Stimulated activated CD4-positive, alpha-beta T cell treated with anti-CD3 and anti-CD28 coated beads, TNF-alpha, amount 100 ng/mL, for 1 hour (primary cell): ENCODE results near the gene ARID3A.
"Not testable (repeated sequence)": the region's sequence is repeated elsewhere in the genome, so short reads cannot be mapped to it uniquely, and the experiment has no call there.

Source experiments
- DNase-seq, 3 donors: peaks; one replicate each; pipeline ENCODE4 v3.0.0-alpha.2; 2020; ENCODE audit warnings: low read depth in 3 of 3, low spot score in 1 of 3

The ARID3A gene, protein sequence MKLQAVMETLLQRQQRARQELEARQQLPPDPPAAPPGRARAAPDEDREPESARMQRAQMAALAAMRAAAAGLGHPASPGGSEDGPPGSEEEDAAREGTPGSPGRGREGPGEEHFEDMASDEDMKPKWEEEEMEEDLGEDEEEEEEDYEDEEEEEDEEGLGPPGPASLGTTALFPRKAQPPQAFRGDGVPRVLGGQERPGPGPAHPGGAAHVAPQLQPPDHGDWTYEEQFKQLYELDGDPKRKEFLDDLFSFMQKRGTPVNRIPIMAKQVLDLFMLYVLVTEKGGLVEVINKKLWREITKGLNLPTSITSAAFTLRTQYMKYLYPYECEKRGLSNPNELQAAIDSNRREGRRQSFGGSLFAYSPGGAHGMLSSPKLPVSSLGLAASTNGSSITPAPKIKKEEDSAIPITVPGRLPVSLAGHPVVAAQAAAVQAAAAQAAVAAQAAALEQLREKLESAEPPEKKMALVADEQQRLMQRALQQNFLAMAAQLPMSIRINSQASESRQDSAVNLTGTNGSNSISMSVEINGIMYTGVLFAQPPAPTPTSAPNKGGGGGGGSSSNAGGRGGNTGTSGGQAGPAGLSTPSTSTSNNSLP

DNA sequence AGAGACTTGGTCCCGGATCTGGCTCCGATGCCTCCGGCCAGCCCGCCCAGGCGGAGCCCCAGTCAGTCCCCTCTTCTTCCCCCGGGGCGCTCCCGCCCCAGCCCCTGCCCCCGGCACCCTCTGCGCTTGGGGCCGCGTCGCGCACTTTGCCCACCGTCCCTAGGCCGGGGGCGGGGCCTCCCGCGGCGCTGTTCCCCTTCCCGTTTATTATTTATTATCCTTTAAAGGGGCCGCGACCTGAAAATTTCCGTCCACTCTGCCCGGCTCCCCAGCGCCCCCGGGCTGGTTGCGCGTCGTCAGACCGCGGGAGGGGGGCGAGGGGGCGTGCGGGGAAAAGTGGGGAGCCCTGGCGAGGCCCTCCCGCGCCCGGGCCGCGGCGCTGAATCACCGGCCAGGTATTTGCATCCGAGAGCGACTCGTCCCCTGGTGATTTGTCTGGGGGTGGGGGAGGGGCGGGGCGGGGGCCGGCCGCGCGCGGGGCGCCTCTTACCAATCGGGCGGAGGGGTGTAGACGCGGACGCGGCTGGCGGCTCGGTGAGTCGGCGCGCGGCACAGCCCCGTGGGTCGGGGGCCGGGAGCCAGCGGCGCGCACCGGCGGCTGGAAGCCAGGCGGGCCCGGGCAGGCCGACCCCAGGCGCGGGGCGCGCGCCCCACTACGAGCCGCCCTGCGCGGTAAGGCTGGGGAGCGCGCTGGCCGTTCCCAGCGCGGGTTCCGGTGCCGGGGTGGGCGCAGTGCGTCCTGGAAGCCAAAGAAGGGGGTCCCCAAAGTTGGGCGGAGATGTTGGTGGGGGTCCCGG, at the start of gene ARID3A:
TSS of gene ARID3A (plus strand) at position 510 of the 797 bp plus-strand sequence. CDS start 3,494 bp downstream, outside the sequence.
- DNase-seq: peak in 2 of 3 donors; percentile 49 to 68

DNA sequence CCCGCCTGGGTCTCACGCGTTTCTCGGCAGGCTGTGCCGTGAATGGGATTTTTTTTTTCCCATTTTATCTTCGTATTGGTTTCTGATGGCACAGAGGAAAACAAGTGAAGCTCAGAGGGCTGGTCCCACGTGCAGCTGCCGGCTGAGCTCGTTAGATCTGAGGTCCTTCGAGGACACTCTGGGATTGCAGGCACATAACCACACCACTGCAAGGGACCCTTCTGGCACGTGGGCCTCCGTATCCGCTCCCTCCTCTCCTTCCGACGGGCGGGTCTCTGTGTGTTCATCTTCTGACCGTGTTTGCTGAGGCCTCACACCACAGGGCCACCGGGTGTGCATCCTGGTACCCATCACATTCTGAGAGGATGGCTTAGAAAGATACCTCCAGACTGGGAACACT, 49.7 kb upstream of the ARID3A start:
- DNase-seq: no peak

GRCh38 chr19:876780-877314, 49.0 kb upstream of the ARID3A start:
- no peak for DNase-seq

- DNase-seq: not testable (repeated sequence)
Measured at GRCh38 chr19:877992-878660, 47.7 kb upstream of the ARID3A start.

DNA sequence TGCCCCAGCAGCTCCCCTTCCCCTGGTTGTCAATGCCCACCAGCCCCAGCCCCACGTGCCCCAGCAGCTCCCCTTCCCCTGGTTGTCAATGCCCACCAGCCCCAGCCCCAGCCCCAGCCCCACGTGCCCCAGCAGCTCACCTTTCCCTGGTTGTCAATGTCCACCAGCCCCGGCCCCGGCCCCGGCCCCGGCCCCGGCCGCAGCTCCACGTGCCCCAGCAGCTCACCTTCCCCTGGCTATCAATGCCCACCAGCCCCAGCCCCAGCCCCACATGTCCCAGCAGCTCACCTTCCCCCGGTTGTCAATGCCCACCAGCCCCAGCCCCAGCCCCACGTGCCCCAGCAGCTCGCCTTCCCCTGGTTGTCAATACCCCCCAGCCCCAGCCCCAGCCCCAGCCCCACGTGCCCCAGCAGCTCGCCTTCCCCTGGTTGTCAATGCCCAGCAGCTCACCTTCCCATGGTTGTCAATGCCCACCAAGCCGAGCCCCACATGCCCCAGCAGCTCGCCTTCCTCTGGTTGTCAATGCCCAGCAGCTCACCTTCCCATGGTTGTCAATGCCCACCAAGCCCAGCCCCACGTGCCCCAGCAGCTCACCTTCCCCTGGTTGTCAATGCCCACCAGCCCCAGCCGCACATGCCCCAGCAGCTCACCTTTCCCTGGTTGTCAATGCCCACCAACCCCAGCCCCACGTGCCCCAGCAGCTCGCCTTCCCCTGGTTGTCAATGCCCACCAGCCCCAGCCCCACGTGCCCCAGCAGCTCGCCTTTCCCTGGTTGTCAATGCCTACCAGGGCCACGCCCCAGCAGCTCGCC, 46.9 kb upstream of the ARID3A start:
- not testable (repeated sequence) for DNase-seq

DNA sequence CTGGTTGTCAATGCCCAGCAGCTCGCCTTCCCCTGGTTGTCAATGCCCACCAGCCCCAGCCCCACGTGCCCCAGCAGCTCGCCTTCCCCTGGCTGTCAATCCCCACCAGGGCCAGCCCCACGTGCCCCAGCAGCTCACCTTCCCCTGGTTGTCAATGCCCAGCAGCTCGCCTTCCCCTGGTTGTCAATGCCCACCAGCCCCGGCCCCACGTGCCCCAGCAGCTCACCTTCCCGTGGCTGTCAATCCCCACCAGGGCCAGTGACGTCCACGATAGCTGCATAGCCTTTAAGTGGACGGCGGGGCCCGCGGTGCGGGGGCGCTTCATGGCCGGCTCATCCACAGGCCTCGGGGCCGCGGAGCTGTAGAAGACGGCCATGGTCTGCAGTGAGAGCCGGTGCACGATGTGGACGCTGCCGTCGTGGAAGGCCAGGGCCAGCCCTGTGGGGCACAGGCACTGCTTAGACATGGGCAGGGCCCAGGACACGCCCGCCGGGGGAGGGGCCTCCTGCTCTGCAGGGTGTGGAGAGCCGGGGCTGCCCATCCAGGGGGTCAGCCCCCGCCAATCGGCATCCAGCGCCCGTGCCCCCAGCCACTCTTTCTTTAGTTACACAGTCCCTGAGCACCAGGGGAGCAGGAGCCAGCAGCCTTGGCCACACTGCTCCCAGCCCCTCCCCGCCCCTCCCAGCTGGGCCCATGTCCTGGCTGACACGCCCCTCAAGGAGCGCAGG, 46.0 kb upstream of the ARID3A start:
- DNase-seq: no peak

DNA sequence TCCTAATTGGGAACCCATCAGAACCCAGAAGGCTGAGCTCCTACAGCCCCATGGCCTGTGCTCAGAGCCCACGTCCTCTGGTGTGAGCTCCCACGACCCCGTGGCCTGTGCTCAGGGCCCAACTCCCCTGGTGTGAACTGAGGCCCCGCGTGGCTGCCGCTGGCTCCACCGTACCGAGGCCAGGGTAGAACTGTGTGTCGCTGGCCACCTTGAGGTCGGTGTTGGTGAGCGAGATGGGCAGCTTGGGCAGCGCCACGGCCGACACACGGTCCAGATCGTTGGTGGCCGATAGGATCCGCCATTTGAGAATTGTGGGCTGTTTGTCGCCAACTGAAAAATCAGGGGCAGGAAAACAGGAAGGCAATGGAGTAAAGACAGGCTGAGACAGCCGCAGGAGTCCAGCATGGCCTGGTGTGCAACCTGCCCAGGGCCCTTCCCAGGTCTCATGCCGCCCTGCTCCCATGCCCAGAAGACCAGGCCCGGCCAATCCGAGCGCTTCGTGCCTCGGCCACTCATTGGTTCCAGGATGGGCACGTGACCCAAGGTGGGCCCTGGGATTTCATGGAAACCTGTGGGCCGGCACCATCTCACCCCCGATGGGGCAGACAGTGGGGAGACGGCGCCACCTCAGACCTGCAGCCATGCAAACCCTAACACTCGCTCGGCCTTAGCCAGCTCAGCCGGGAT, 44.3 kb upstream of the ARID3A start:
- no peak for DNase-seq

- no peak for DNase-seq
Measured at GRCh38 chr19:882871-883497, 42.9 kb upstream of the ARID3A start.

- no peak for DNase-seq
Measured at GRCh38 chr19:883661-884211, 42.1 kb upstream of the ARID3A start.

DNA sequence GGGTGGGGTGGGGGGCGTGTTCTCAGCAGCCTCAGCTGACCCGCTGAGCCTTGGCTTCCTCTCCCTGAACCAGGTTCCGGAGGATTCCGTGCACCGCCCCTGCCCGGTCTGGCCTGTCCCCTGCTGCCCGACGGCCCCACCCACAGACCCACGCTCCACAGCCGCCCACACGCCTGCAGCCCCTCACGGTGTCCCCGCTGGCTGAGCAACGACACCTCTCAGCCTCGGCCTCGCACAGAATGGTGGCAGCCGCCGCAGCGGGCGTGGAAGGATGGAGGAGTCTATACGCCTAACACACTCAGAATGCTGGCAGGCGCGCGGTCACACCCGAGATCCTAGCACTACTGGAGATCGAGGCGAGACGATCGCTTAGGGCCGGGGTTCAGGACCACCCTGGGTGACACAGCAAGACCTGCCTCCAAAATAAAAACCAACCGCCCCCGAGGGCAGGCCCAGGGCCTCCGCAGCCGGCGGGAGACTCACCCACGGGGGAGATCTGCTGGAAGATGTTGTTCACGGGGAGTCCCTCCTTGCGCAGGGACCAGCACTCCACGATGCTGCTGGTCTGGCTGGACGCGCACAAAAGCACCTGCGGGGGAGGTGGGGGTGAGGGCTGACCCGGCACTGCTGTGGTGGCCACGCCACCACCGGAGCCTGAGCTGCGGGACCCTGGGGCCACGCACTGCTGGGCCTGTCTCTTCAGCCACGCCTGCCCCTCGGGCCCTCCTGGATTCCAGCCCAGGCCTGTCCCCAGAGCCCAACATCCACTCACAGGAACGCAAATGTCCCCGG, 41.2 kb upstream of the ARID3A start:
- no peak for DNase-seq

DNA sequence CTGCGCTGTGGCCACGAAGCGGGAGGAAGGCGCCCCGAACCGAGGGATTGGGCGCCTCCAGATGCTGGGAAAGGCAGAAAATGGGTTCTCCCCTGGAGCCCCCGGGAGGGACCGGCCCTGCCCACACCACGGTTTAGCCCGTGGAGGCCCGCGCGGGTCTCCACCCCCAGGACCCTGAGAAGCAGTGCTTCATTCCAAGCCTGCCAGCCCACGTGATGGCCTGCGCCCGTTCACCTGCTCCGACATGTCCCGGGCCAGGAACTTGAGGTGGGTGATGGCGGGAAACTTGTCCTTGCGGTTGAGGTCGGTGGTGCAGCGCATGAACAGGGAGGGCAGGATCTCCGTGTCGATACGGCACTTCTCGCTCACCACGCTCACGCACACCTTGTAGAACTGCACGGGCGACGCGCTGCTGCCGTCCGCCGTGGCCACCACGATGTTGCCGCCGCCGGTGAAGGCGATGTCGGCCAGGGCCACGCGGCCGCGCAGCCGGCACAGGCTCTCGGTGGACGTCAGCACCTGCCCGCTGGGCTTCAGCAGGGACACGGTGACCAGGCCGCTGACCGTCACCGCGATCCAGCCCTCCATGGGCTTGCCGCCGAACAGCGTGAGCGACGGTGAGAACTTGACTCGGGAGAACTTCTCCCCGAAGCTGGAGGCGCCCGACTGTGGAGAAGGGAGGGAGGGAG, 40.2 kb upstream of the ARID3A start:
- DNase-seq: no peak

- DNase-seq: no peak
Measured at GRCh38 chr19:887072-887471, 38.8 kb upstream of the ARID3A start.

GRCh38 chr19:887599-887998, 38.2 kb upstream of the ARID3A start:
- DNase-seq: no peak

- peak in 1 of 3 donors; percentile 26 for DNase-seq
Measured at GRCh38 chr19:888581-889385, 37.1 kb upstream of the ARID3A start.

DNA sequence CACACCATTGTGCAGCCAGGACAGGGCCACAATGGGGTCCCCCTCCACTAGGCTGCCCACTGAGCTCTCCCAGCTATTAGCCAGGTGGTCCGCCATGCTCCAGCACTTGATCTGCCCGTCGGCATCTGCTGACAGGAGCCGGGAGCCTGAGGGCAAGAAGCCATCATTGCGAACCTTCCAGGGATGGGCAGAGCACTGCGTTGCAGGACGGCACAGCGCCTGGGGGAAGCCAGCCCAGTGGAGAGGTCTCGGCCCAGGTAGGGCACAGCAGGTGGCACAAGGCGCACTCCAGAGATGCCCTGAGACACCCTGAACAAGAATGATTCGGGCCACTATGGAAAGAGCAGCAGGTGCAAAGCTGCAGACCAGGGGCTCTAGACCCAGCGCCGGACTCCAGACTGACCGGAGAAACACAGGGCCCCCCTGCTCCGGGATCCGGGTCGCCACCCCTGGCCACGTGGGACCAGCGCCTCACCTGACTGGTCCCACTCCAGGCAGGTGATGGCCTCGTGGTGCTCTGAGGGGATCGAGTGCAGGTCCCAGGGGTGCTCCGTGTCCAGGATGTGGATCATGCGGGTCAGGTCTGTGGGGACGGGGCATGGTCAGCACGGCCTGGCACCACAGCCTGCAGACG, 36.1 kb upstream of the ARID3A start:
- DNase-seq: no peak
